Thyroid gland (tissue), 4 donors: Measurements from ENCODE around the gene SETD3.

Source experiments
- CTCF ChIP-seq, 6 experiments: fragments of 200-600 bp in 3 of 6; fragments of 450-650 bp in 3 of 6; sonication (generic) in 3 of 6; IDR thresholded peaks; one replicate each; pipeline ENCODE4 v1.5.1; 2016 to 2019; ENCODE audit warnings: antibody characterized with exemption in 6 of 6, mild to moderate bottlenecking in 2 of 6, inconsistent platforms in 1 of 6, moderate library complexity in 1 of 6
- POLR2A ChIP-seq, 2 donors: fragments of 450-650 bp; IDR thresholded peaks; one replicate each; pipeline ENCODE4 v1.6.1; 2017; ENCODE audit warnings: antibody characterized with exemption in 2 of 2, mild to moderate bottlenecking in 2 of 2, moderate library complexity in 1 of 2

- no peak for TF ChIP-seq CTCF (IDR thresholded peaks at IDR 0.05)
- no peak for TF ChIP-seq POLR2A (IDR thresholded peaks at IDR 0.05)
Observed at GRCh38 chr14:99505089-99505488, 24.4 kb upstream of the SETD3 start.
